ENCODE measurements around the gene PTPRA. TPM values are rescaled to one million over a fixed set of nuclear protein-coding genes. Genes with fewer than 3 reads are reported as not detected.

PTPRA gene
- total RNA-seq, 1 experiment from 2014 or later: 47.2 TPM

GRCh38 chr20:3082306-3082951, 209.1 kb downstream of the PTPRA start:
- no peaks in the 10 kb centered on the region for H3K9me3 Mint-ChIP-seq
- H3K27me3 Mint-ChIP-seq (ENCODE audit: low read depth): peaks cover 59% of the 10 kb centered on the region
- CTCF ChIA-PET: interaction anchor here (1.0 to 1.5 kb wide), 2 partner anchors 13 to 234 kb away, joined by 5 read pairs; no protein-coding TSS in a partner anchor

GRCh38 chr20:3082955-3083952, 210.0 kb downstream of the PTPRA start:
- ATAC-seq (peak; percentile 77), DNase-seq (ENCODE audit: low spot score) (peak; percentile 48)
- TF ChIP-seq MAX (CRISPR knock-in tag; IDR thresholded peaks at IDR 0.05) (0 out of 2 replicates have a peak, but pooled peaks have one; percentile 45), CREB1 (CRISPR knock-in tag; IDR thresholded peaks at IDR 0.05) (0 out of 2 replicates have a peak, but pooled peaks have one; percentile 10), CTCF (IDR thresholded peaks at IDR 0.05) (no peak)
- H3K9me3 Mint-ChIP-seq: no peaks in the 10 kb centered on the region
- peaks cover 55% of the 10 kb centered on the region for H3K27me3 Mint-ChIP-seq (ENCODE audit: low read depth)
- no peak overlapping the region for H3K27ac Mint-ChIP-seq
- POLR2A ChIA-PET: interaction anchor here (1.1 kb wide), 1 partner anchor 10 kb away, joined by 4 read pairs; no protein-coding TSS in a partner anchor
- H3K4me3 Mint-ChIP-seq: peak overlapping the region; percentile 60
- peaks cover 7% of the 10 kb centered on the region; the same call in 1 of the 2 replicates for H3K4me1 Mint-ChIP-seq
- H3K36me3 Mint-ChIP-seq: no peaks in the 10 kb centered on the region
- CTCF ChIA-PET: interaction anchor here (1.0 to 1.5 kb wide), 2 partner anchors 14 to 234 kb away, joined by 5 read pairs; no protein-coding TSS in a partner anchor

More at GRCh38 chr20:3082306-3082951, 209.1 kb downstream of the PTPRA start:
- peak; percentile 24 for DNase-seq (ENCODE audit: low spot score)
- Mint-ChIP-seq H3K27ac (no peak overlapping the region), H3K4me1 (peaks cover 7% of the 10 kb centered on the region; the same call in 1 of the 2 replicates), H3K36me3 (no peaks in the 10 kb centered on the region), H3K4me3 (peak overlapping the region; percentile 64)
- POLR2A ChIA-PET: interaction anchor here (1.1 kb wide), 1 partner anchor 9 kb away, joined by 4 read pairs; no protein-coding TSS in a partner anchor
- 0 out of 2 replicates have a peak, but pooled peaks have one; percentile 34 for TF ChIP-seq JUN (CRISPR knock-in tag; IDR thresholded peaks at IDR 0.05)
- no peak for TF ChIP-seq CREM (CRISPR knock-in tag; IDR thresholded peaks at IDR 0.05)
- TF ChIP-seq FOXP1 (CRISPR knock-in tag; IDR thresholded peaks at IDR 0.05; ENCODE audit: borderline replicate concordance): peak; percentile 18; the same call in 1 of the 2 replicates
- no peak for TF ChIP-seq MYBL2 (CRISPR knock-in tag; IDR thresholded peaks at IDR 0.05)
- TF ChIP-seq GTF2I (CRISPR knock-in tag; conservative IDR thresholded peaks at IDR 0.05): no peak
- peak; percentile 29 for ATAC-seq

- peaks cover 47% of the 10 kb centered on the region for H3K27me3 Mint-ChIP-seq (ENCODE audit: low read depth)
- ATAC-seq: no peak
- no peak for TF ChIP-seq GTF2I (CRISPR knock-in tag; conservative IDR thresholded peaks at IDR 0.05)
- no peak for TF ChIP-seq GABPB1 (CRISPR knock-in tag; IDR thresholded peaks at IDR 0.05)
- TF ChIP-seq ZNF219 (CRISPR knock-in tag; IDR thresholded peaks at IDR 0.05; ENCODE audit: borderline replicate concordance): no peak
- no peak for TF ChIP-seq MYBL2 (CRISPR knock-in tag; IDR thresholded peaks at IDR 0.05)
- TF ChIP-seq NFE2L1 (CRISPR knock-in tag; IDR thresholded peaks at IDR 0.05): no peak
- TF ChIP-seq SP1 (CRISPR knock-in tag; conservative IDR thresholded peaks at IDR 0.05): no peak
- TF ChIP-seq ATF6 (CRISPR knock-in tag; IDR thresholded peaks at IDR 0.05): no peak
- no peak for TF ChIP-seq ZNF281 (CRISPR knock-in tag; IDR thresholded peaks at IDR 0.05)
- TF ChIP-seq ZNF425 (CRISPR knock-in tag; conservative IDR thresholded peaks at IDR 0.05): no peak
Measured at GRCh38 chr20:3084283-3084985, 211.2 kb downstream of the PTPRA start, which contains the start of gene AVP. Gene AVP (minus strand): TSS chr20:3084724. CDS start chr20:3084674, 50 bp downstream.

More at GRCh38 chr20:3084283-3084985, 211.2 kb downstream of the PTPRA start, which contains the start of gene AVP:
- H3K27ac Mint-ChIP-seq: no peak within 1 kb of the TSS
- POLR2A ChIA-PET: no interaction called here
- H3K4me1 Mint-ChIP-seq: peaks cover 7% of the 10 kb centered on the region; the same call in 1 of the 2 replicates
- H3K9me3 Mint-ChIP-seq: no peaks in the 10 kb centered on the region
- H3K36me3 Mint-ChIP-seq: no peaks in the 10 kb centered on the region
- CTCF ChIA-PET: interaction anchor here (1.5 kb wide), 1 partner anchor 15 kb away, joined by 5 read pairs; no protein-coding TSS in a partner anchor
- no peak for DNase-seq (ENCODE audit: low spot score)
- H3K4me3 Mint-ChIP-seq: peak within 1 kb of the TSS; percentile 60

Data from WTC11 (cell line).